SU-DHL-6 (cell line): ENCODE results near the gene ENDOD1.

Source experiments
- EZH2phosphoT487 ChIP-seq: fragments of 200-600 bp; sonication (generic), shearing (Covaris generic); conservative IDR thresholded peaks from 2 replicates; pipeline ENCODE4 v1.6.1; 2018; ENCODE audit warnings: mild to moderate bottlenecking, antibody characterized with exemption, low read length, moderate library complexity, mixed read lengths
- TF ChIP-seq, protein P1 (sequence below): fragments of 200-600 bp; sonication (generic); IDR thresholded peaks from one replicate; pipeline ENCODE4 v1.5.1; 2017; ENCODE audit warnings: antibody characterized with exemption, mild to moderate bottlenecking, low read length, moderate library complexity; ENCODE audit not compliant: insufficient read depth, poor library complexity, severe bottlenecking

DNA sequence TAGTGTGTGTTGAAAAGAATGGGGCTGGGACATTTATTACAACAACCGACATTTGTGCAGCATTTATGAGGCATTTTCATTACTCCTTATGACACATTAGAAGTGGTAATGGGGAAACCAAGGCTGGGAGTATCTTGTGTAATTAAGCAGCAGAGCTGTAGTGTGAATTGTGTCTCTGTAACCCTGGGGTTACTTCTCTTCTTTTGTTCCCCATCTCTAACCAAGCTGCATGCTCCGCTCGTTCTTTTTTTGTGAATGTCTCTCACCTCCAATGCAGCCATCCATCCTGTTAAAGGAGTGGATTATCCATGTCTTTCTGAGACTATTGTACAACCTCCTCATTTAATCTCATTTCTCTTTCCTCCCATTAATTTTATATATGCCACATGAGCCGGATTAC lies 65.7 kb downstream of the ENDOD1 start:
- TF ChIP-seq, protein P1, sequence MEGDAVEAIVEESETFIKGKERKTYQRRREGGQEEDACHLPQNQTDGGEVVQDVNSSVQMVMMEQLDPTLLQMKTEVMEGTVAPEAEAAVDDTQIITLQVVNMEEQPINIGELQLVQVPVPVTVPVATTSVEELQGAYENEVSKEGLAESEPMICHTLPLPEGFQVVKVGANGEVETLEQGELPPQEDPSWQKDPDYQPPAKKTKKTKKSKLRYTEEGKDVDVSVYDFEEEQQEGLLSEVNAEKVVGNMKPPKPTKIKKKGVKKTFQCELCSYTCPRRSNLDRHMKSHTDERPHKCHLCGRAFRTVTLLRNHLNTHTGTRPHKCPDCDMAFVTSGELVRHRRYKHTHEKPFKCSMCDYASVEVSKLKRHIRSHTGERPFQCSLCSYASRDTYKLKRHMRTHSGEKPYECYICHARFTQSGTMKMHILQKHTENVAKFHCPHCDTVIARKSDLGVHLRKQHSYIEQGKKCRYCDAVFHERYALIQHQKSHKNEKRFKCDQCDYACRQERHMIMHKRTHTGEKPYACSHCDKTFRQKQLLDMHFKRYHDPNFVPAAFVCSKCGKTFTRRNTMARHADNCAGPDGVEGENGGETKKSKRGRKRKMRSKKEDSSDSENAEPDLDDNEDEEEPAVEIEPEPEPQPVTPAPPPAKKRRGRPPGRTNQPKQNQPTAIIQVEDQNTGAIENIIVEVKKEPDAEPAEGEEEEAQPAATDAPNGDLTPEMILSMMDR = no peak
- TF ChIP-seq EZH2phosphoT487 = no peak
